Kidney (tissue), 14 donors: ENCODE results near the gene ADAMTSL3. TPM values are rescaled to one million over a fixed set of nuclear protein-coding genes. Genes with fewer than 3 reads are reported as not detected.

Experiments
- DNase-seq, 5 donors: peaks; one replicate each; pipeline ENCODE4 v3.0.0-alpha.2; 2013 to 2020
- FAIRE-seq: peaks from 2 replicates; lab custom pipeline; 2012; peaks lifted over from hg19 to GRCh38; lab: Jason Lieb, UNC
- H3K27ac ChIP-seq, 2 donors: one replicate each; pipeline ENCODE4 v1.7.0; 2013; ENCODE audit warnings: low read depth in 2 of 2, low read length in 2 of 2, inconsistent platforms in 1 of 2
- H3K27me3 ChIP-seq: one replicate; pipeline ENCODE4 v1.7.1; 2013; ENCODE audit warnings: low read length, inconsistent platforms; ENCODE audit not compliant: control insufficient read depth, insufficient read depth
- H3K36me3 ChIP-seq, 3 donors: one replicate each; pipeline versions ENCODE4 v1.7.0 to v1.7.1; 2013; ENCODE audit warnings: low read length in 3 of 3, control low read depth in 1 of 3, inconsistent platforms in 1 of 3; ENCODE audit not compliant: insufficient read depth in 3 of 3, control insufficient read depth in 2 of 3
- H3K4me1 ChIP-seq, 3 donors: one replicate each; pipeline versions ENCODE4 v1.7.0 to v1.7.1; 2013; ENCODE audit warnings: low read length in 3 of 3, inconsistent platforms in 1 of 3, low read depth in 1 of 3; ENCODE audit not compliant: control insufficient read depth in 2 of 3, insufficient read depth in 2 of 3
- H3K4me3 ChIP-seq, 3 donors: one replicate each; pipeline versions ENCODE4 v1.7.0 to v1.8.1; 2013; ENCODE audit warnings: low read length in 3 of 3, control low read depth in 1 of 3, inconsistent platforms in 1 of 3
- H3K9ac ChIP-seq, 3 donors: one replicate each; pipeline versions ENCODE4 v1.7.0 to v1.7.1; 2013; ENCODE audit warnings: low read length in 3 of 3, control low read depth in 1 of 3, inconsistent platforms in 1 of 3
- H3K9me3 ChIP-seq, 3 donors: one replicate each; pipeline versions ENCODE4 v1.7.0 to v1.7.1; 2013; ENCODE audit warnings: low read length in 3 of 3, control low read depth in 1 of 3, inconsistent platforms in 1 of 3; ENCODE audit not compliant: control insufficient read depth in 2 of 3, insufficient read depth in 1 of 3
- CTCF ChIP-seq: IDR thresholded peaks from 3 replicates; pipeline ENCODE4 v1.5.1; 2012; ENCODE audit warnings: mild to moderate bottlenecking, moderate library complexity, borderline replicate concordance; ENCODE audit not compliant: insufficient read depth; ENCODE audit errors: extremely low read depth
- intact Hi-C: fragments of 100-400 bp; cut with DNase I; formaldehyde crosslinking; loops from one replicate; pipeline ENCODE4 v1.11.1; 2022
- polyA plus RNA-seq: library from polyadenylated mRNA; stranded (reverse); fragments of 350-450 nt; fragmentation: Illumina TruSeq; extraction: RNeasy Lipid Tissue Mini Kit (QIAGEN cat#74804); gene quantifications from one replicate; pipeline ENCODE4 v1.2.3, GENCODE V29; 2014; ENCODE audit warnings: low read depth, low replicate concordance; ENCODE audit not compliant: insufficient read depth
- total RNA-seq: library from RNA; stranded (reverse); fragmentation: NEBNext Ultra II Directional; extraction: Animal tissue kit (Norgen Biotek cat#: 25700); gene quantifications from one replicate; pipeline ENCODE4 v1.2.1, GENCODE V29; 2021
- donor health status: control.
- donor health status: control.
- donor health status: control.
- donor health status: control.
- donor health status: control.
- donor health status: DM: yes; HTN: yes; CAD: no.
- donor health status: Normal renal cell carcinoma (clear cell type).

The ADAMTSL3 gene
- total and polyA plus RNA-seq, 2 donors from 2014 or later: 1.6 to 23.4 TPM

DNA sequence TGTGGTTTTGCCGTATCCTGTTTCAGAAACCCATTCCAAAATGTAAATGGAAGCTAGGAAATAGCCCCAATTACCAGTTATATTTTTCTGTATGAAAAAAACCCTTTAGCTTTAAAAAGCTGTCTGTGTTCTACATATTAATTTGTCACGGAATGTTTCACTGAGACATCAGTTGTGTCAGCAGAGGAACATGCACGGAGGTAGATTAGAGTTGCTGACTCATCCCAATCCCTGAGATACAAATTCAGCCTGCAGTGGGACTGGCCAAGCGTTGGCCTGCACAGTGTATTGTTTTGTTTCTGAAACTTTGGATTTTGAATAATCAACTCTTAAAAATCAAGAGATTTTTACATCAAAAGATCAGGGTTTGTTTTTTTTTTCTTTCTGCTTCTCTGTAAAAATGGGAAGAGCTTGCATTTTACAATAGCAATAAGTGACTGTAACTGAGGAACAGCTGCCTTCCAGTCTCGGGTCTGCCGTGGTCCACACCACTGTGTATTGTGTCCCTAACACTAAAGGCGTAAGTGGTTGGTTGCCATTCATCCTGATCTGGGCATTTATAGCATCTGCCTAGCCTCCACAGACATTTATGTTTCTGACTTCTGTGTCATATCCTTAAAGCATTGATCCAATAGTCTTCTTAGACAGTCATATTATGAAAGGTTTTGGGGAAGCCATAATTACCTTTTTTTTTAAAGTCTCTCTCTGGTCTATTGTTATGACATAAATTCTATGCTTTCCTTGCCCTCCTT, 218.1 kb downstream of the ADAMTSL3 start:
- no peaks in the 10 kb centered on the region for H3K36me3 ChIP-seq
- no peaks in the 10 kb centered on the region for H3K9me3 ChIP-seq
- intact Hi-C loops: no loop called here
- no peak overlapping the region for H3K9ac ChIP-seq
- no peak for TF ChIP-seq CTCF
- no peak overlapping the region for H3K27ac ChIP-seq
- FAIRE-seq (no peak), DNase-seq (no peak)
- H3K4me1 ChIP-seq: no peaks in the 10 kb centered on the region
- no peaks in the 10 kb centered on the region for H3K27me3 ChIP-seq
- H3K4me3 ChIP-seq: no peak overlapping the region

- TF ChIP-seq CTCF: no peak
- no peak overlapping the region for H3K9ac ChIP-seq
- no peaks in the 10 kb centered on the region for H3K36me3 ChIP-seq
- FAIRE-seq (no peak), DNase-seq (no peak)
- H3K4me3 ChIP-seq: no peak overlapping the region
- H3K9me3 ChIP-seq: no peaks in the 10 kb centered on the region
- no peaks in the 10 kb centered on the region for H3K27me3 ChIP-seq
- intact Hi-C loops: no loop called here
- no peaks in the 10 kb centered on the region for H3K4me1 ChIP-seq
- H3K27ac ChIP-seq: no peak overlapping the region
Measured at GRCh38 chr15:83873966-83874365, 220.0 kb downstream of the ADAMTSL3 start.

DNA sequence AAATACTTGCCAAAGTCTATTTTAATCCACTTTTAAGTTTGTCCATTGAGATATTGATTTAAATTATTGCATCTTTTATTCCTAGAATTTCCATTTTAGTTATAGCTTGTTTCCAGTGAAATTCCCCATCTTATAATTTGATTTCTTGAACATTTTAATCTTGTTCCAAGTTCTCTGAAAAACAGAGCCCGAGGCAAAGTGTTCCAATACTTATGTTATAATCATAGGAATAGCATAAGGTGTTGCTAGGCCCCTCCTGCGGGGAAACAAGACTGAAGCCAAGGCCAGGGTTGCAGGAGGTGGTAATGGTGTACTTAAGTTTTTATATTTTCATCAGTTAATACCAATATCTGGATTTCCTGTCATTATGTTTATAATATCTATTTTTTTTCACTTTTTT, 226.6 kb downstream of the ADAMTSL3 start:
- intact Hi-C loops: no loop called here
- TF ChIP-seq CTCF: no peak
- no peaks in the 10 kb centered on the region for H3K27me3 ChIP-seq
- H3K4me3 ChIP-seq: no peak overlapping the region
- no peaks in the 10 kb centered on the region for H3K9me3 ChIP-seq
- H3K27ac ChIP-seq: no peak overlapping the region
- FAIRE-seq (no peak), DNase-seq (no peak)
- H3K9ac ChIP-seq: no peak overlapping the region
- no peaks in the 10 kb centered on the region for H3K36me3 ChIP-seq
- no peaks in the 10 kb centered on the region for H3K4me1 ChIP-seq
